ENCODE data around the gene RGS19.

DNA sequence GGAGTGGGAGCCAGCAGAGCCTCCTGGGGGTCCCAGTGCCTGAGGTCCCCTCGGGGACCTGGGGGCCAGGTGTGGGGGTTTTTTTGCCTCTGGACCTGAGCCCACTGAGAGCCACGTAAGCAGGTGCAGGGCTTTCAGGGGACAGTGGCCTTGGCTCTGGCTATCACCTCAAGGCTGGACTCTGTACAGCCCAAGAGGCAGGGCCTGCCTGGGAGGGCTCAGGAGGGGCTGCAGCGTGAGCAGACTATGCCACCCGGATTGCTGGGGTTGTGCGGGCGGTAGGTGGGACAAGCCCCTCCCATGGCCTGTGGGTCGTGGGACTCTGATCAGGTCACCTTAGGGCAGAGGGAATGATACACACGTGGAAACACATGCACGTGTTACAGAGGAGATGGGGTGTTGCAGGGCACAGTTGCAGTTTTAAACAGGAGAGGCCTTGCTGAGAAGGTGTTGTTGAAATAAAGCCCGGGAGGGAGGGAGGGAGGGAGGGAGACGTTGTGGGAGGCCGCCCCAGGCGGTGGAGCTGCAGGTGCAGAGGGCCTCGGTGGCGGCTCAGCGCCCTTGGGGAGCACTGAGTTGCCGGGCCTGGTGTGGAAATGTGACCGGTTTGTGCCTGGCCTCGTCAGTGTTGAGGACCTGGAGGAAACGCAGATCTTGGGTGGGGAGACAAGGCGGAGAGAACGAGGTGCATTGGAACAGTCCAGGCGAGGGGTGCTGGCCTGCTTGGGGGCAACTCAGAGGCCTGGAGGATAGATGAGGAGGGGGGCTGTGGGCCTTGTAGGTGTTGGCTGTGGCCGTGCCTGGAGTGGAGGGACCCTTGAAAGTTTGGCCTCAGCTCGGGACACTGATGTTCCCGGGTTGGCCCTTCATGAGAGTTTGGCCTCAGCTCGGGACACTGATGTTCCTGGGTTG is 14.0 kb downstream of the RGS19 start:
- no peak for TF ChIP-seq POLR2A (IDR thresholded peaks at IDR 0.05)
- TF ChIP-seq, protein P1, sequence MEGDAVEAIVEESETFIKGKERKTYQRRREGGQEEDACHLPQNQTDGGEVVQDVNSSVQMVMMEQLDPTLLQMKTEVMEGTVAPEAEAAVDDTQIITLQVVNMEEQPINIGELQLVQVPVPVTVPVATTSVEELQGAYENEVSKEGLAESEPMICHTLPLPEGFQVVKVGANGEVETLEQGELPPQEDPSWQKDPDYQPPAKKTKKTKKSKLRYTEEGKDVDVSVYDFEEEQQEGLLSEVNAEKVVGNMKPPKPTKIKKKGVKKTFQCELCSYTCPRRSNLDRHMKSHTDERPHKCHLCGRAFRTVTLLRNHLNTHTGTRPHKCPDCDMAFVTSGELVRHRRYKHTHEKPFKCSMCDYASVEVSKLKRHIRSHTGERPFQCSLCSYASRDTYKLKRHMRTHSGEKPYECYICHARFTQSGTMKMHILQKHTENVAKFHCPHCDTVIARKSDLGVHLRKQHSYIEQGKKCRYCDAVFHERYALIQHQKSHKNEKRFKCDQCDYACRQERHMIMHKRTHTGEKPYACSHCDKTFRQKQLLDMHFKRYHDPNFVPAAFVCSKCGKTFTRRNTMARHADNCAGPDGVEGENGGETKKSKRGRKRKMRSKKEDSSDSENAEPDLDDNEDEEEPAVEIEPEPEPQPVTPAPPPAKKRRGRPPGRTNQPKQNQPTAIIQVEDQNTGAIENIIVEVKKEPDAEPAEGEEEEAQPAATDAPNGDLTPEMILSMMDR (IDR thresholded peaks at IDR 0.05) = no peak
